Measurements from ENCODE around the gene ADRB2.

The ADRB2 gene

DNA sequence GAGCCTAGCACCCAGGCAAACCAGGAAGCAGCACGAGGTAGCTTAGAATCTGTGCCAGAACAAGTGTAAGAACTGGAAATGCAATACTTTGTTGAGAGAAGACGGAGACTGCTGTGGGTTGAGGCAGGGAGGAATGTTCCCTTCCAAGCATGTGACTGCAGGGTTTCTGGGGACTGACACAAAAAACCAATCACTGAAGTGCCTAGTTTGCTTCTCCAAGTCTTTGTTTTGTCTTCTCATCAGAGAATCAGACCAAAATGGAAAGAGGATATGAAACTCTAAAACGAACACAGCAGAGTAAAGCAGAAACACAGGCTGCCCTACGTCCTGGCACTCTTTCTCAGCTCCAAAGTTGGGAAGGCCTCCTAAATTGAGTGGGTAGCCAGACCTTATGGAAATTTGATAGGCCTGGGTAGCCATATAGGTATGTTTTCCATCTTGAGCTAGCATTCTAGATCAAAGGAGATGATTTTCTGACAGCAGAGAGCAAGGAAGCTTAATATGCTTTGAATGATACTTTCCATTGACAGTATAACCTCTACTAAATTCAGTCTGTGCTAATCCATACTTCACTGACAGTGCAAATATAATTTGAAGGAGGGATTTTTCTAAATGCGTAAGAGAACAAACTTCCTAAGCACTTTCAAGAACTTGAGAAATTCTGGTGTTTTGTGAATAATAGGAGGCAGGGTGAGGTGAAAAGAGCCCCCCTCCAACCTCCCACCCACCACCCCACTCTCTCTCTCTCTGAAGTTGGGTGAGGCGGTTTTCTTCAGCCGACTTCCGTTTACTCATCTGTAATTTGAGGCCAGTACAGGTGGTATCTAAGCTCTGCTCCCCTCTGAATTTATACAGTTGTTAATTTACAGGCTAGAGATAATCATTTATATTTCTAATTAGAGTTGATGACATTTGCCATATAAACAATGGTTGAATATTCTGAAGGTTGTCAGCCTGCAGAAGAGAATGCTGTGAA is 5.5 kb downstream of the ADRB2 start:
- no peak for FAIRE-seq

DNA sequence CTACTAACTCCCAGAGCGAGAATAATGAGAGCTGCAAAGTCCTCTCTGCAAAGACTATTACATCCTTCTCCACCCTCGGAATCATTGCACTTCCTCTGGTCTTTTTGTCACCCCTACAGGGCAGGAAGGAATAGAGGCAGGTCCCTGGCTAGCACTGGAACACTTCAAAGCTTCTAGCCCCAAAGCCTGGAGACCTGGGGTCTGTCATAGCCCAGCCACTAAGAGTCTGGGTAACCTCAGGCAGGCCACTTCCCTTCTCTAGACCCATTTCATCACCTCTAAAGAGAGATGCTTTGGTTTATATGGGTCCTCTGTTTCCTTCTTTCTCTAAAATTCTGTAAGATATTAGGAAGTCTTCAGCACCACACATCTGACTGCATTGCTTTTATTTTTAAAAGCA is 6.7 kb downstream of the ADRB2 start:
- FAIRE-seq, result no peak

DNA sequence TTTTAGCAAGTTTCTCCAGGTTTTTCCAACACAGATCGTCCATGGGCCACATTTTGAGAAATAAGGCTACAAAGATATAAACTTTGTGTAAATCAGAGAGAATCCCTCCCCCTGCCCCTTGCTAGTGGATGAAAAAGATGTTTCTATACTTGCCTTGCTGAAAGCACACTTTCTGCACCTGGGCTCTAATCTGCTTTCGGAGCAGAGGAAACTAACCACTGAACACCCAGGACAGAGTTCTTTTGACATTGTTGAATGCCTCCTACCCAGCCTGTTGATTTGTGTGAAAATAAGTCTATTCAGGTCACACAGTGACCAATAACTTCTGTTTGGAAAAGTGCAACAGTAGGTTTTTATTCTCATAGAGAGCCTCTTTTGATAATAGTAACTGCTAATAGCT is 7.5 kb downstream of the ADRB2 start:
- no peak for FAIRE-seq

DNA sequence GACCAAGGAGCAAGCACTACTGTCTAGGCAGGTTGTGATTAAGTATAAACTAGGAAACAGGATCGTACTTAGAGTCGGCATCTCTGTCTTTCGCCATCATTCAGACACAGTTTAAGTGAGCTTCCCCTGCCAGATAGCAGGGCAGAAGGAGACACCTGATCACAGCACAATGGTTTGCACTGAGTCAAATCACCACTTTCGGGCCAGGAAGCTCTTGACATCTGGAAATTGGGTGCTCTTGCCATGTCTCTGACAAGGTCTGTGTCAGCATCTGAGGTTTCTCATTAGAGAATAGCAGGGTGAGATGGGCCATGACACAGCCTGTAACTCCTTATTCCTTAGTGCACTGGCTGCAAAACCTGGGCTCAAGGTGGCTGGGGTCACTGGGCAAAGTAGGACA is 8.3 kb downstream of the ADRB2 start:
- no peak for FAIRE-seq

DNA sequence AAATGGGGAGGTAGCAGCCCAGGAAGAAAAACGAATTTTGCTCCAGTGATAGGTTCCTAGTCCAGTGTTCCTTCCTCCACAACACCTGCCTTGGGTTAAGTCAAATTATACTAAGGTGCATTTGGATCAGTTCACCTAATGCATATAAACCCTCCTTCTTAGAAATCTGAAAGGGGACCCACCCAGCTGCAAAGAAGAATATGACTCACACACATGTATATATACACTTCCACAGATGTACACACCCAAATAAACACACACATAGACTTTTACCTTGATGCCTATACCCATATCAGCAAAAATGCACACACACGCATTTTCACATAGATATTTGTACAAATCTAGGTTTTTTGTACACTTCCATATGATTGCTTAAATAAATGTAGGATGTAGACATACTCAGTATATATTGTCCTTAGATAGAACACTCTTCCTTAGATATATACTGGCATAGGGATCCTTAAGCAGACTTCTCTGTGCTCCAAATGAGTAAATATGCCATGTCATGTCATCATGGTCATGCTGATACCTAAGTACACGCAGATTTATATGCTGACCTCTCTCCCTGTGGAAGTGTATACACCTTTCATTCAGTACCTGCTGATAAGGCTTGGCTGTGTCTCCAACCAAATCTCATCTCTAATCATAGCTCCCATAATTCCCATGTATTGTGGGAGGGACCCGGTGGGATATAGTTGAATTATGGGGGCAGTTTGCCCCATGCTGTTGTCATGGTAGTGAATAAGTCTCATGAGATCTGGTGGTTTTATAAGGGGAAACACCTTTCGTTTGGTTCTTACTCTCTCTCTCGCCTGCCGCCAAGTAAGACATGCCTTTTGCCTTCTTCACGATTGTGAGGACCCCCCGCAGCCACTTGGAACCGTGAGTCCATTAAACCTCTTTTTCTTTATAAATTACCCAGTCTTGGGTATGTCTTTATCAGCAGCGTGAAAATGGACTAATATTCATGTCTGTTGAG is 10.2 kb downstream of the ADRB2 start:
- no peak for FAIRE-seq

DNA sequence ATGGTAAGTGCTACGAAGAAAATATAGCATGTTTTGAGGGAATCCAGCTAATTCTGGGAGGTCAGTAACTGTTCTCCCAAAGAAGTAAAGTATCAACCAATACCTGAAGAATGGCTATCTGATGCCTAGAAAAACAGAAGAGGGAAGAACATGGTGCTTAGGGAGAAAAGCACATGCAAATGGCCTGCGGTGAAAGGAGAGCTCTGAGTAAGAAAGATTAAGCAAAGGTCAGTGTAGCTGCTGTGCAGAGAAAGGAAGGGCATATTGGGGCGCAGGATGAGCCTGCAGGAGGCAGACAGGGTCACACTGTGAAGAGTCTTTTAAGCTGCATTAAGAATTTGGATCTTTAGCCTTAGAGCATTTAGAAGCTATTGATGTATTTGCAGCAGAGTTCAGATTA is 11.0 kb downstream of the ADRB2 start:
- FAIRE-seq, result no peak

DNA sequence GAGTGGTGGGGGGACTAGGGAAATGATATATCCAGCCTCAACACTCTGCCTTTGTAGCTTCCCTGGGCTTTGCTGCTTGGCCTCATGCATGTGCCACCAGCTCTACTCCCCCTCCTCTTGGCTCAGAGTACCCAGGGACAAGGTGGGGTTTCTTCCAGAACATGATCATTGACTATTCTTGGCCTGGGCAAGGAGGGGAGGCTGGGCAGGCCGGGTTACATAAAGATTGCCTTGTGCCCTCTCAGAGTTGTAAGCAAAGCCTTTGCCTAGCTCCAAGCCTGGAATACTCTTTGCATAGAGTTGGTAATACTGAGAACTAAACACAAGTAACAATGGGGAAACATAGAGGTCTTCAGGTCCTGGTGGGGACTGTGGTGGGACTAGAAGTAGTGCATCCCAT is 11.9 kb downstream of the ADRB2 start:
- no peak for FAIRE-seq

DNA sequence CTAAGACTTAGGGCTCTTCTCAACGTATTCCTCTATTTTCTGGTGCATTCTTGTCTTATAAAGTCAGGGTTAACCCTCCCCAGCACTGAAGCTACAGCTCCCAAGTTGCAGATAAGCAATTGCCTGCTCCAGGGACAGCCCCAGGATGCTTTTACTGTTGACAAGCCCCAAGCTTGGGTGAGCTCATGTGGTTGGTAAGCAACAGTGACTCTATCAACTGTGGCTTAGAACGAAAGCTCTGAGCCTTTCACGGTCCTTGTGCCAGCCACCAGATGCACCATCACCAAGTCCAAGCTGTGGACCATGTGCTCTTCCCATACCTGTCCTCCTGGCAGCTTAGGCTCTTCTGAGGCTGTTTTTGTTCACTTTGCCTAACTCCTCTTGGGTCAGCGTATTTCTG is 13.5 kb downstream of the ADRB2 start:
- FAIRE-seq, result no peak

DNA sequence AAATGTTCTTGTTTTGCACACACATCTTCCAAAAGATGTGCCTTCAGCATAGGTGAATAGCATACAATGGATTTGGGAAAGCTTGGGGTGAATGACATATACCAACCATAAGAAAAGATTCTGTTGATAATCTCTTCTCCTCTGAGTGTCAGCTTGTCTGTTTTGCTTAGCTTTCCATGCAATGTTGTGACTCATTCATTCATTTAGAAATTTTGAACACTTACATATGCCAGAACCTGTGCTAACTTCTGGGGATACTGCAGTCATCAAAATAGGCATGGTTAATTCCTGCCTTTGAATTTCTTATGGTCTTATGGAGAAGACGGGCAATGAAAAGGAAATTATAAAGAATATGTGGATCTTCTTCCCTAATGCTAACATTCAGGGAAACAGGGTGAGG is 14.1 kb downstream of the ADRB2 start:
- FAIRE-seq, result no peak

DNA sequence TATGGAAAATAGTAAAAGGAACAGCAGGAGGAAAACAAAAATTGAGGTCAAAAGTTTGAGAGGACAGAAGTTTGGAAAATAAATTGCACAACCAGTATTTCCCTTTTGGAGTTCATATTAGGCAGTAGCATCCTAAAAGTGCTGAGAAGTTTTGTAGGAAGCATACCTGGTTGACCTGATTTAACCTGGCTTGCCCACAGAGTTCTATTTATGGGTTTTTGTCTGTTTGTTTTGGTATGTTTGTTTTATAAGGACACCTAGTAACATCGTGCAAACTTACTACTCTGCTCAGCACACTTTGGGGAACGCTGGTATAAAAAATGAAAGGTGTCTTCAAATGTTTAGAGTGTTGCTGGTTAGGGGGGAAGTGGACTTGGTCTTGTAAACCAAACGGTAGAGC is 15.1 kb downstream of the ADRB2 start:
- no peak for FAIRE-seq

DNA sequence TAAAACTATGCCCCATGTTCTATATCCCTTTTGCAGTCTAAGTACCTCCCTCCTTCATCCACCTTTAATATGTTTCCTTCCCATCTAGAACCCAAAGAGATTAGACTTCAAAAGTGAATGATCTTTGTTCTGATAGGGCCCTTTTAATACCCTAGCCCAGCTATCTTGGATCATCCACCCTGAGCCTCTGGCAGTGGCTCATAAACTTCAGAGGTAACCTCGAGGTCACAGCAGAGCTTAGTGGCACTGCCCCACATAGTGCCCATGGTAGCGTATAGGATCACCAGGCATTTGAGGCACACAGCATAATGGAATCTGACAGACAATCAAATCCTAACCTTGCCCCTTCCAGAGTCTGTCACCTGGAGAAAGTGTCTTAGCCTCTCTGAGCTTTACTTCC is 15.8 kb downstream of the ADRB2 start:
- no peak for FAIRE-seq

DNA sequence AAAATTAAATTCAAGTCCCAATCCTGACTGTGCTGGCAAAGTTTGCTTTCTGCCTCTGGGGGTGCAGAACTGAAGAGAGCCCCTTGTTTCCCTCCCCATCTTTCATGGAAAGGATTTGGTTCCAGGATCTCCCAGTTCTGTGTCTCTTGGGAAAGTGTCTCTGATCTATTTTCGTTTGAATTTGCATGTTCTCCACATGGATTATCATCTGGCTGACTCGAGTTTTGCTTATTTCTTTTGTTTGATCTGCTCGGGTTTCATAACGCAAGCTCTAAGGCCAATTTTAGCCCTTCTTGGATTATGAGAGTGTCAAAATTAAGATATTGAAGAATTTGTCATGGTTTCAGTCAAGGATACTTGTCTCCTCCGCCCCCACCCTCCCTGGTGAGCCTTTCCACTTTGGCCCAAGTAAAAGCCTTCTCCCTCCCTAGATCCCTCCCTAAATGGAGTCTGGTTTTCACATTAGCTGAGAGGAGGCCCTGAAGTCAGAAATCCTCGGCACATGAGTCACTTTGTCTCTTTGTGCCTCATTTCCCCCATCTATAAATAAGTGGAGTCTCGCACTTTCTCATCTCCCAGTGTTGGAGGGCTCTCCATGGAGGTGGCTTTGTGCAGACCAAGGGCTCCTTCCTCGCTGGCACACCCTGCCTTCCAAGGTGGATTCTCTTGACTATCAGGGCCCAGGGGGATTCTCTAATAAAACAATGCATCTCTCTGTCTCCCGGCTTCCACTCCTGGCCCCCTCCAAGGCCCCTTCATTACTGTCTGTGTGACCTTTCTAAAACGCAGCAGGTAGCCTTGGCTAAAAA is 17.3 kb downstream of the ADRB2 start:
- no peak for FAIRE-seq

DNA sequence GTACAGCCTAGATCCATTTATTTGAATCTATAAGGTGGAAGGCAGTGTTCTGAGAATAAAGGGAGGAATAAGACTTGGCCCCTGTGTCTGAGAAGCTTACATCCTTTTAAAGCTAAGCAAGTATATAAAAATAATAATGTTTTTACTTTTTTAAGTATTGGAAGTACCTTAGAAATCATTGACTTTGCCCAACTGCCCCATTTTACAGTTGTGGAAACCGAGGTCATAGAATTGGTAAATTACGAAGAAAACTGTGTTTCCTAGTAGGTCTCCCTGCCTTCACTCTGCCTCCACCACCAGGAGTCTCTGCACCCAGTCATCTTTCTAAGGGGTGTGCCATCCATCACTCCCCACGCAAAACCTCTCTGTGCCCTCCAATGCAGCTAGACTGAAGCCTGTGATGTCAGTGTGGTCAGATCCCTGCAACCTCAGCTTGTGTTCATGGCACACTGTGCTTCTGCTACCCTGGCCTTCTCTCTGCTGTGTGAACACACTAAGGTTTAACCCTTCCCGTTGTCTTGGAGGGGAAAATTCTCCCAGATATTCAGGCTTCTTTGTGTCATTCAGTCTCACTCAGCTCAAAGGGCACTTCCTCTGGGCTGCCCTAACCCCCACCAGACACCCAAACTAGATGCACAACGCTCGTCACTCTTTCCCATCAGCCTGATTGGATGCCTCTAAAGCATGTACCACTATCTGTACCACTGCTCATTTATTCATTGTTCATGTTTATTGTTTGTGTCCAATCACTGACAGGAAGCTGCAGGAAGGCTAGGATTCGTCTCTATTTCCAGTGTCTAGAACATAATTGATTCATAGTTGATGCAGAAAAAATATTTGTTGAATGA is 18.2 kb downstream of the ADRB2 start:
- no peak for FAIRE-seq

DNA sequence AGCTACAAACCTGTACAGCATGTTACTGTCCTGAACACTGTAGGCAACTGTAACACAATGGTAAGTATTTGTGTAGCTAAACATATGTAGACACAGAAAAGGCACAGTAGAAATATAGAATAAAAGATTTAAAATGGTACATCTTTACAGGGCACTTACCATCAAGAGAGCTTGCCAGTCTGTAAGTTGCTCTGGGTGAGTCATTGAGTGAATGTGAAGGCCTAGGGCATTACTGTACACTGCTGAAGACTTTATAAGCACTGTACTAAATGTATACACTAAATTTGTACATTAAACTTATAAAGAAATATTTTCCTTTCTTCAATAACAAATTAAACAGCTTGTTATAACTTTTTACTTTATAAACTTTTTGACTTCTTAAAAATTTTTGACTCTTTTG is 20.5 kb downstream of the ADRB2 start:
- no peak for FAIRE-seq

DNA sequence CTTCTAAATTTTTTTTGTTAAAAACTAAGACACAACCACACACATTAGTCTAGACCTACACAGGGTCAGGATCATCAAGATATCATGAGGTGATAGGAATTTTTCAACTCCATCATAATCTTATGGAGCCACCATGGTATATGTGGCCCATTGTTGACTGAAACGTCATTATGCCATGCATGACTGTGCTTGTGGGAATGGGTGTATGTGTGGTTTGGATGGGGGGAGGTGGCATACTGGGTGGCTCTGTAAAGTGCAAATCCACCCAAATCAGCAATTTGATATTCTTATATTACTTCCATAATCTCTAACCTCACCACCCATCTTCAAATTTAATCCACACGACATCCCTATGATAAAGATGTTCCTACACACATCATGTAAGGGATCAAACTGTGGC is 21.0 kb downstream of the ADRB2 start:
- no peak for FAIRE-seq

DNA sequence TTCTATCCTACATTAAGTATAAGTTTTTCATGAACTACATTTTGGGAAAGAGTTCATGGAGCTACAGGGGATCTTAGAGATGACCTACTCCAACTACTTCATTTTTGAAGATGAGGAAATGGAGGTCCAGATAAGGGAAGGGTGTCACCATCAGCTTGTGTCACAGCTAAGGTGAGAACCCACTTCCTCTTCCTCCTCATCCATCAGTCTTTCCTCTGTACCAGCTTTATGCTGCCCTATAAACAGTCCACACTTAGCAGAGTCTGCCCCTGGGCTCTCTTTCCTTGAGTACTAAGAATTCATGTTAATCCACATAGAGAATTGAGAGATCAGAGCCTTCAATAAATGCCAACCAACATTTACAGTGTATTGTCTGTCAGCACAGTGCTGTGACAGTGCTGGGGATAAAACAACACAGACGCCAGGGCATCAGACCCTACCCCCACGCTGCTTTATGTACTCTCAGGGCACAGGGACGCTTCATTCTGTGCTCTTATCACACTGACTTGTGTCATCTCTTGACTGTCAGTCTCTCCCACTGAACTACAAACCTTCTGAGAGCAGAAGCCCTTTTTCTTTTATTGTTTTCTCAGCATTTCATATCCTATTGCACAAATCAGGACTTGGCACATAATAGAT is 22.1 kb downstream of the ADRB2 start:
- FAIRE-seq, result no peak

DNA sequence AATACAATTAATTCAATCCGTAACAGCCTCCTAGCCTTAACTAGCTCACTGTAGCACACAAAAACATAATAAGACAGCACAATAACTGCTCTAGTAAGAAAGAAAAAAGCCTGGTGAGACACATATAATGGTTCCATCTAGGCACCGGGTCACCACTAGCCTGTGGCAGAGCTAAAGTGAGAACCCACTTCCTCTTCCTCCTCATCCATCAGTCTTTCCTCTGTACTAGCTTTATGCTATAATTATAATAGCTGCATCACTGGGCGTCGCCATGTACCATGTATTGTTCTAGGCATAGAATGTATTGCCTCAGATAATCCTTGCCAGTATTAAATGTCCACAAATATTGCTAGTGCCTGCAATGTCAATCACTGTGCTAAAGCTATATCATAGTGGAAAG is 23.1 kb downstream of the ADRB2 start:
- no peak for FAIRE-seq

DNA sequence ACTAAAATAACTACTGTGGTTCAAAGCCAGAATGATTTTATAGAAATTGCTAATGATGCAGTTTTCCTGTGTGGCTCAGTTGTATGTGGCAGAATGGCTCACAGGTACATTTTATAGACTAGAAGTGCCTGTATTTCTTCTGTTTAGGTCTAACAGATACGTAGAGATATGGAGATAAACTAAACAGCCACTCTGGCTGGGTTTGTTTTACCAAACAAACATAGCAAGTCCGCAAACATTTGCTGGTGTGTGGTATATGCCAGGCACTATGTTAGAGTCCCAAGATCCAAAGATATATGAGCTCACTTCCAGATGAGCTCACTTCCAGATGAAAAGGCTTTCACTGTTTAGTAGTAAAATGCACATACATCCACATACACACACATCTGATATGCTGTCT is 24.4 kb downstream of the ADRB2 start:
- FAIRE-seq, result no peak

DNA sequence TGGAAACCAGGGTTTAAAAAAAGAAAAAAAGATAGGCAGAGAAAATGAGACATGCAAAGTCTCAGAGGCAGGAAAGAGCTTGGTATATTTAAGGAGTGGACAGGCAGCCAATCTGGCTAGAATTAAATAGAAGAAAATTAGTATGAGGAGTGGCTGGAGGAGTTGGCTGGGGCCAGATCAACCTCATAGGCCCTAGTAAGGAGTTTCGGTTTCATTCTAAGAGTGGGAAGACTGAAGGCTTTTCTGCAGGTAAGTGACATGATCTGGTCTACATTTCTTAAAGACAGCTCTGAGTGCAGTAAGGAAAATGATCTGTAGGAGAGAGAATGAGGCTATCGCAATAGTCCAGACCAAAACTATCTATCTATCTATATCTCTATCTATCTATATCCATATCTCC is 27.5 kb downstream of the ADRB2 start:
- no peak for FAIRE-seq

DNA sequence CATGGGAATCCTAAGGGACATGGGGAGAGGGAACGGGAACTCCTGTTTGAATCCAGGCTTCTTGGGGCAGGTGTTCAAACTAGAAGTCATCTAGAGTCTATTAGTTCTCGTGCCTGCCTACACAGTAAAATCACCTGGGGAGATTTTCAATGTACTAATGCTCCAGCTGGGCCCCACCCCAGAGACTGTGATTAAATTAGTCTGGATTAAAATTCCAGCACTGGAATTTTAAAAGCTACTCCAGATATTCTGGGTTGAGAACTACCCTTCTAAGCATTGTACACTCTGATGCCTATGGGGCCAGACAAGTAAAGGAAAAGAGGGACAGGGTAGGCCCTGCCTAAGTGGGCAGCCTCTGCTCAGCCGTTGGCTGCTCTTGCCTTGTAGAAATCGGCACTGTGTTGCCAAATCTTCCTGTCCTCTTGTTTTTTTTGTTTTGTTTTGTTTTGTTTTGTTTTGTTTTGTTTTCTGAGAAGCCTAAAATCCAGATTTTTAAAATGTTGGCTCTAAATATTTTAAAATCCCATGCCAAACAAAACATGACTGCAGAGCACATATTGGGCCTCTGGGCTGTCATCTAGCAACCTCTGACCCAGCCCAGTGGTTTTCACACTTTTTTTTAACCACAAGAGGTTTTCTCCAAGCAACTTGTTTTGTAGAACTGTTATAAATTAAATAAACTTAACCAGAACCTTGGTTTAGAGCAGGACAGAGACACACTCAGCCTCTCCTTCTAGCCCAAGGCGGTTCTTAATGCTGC is 29.0 kb downstream of the ADRB2 start:
- FAIRE-seq, result no peak

DNA sequence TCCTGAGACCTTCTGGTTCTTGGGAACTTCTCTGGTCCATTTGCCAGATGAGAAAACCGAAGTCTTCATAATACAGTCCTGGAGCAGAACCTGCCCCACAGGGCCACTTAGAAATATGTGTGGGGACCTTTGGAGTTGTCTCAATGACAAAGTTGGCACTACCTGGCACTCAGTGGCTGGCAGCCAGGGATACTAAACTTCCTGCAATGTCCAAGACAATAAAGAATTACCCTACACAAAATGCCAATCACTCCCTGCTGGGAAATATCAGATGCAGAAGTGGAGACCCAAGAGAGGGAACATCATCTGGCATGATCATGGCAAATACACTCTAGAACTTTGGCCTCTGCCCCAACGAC is 29.6 kb downstream of the ADRB2 start:
- FAIRE-seq, result no peak

Data from TTC549 (cell line).